Gastrocnemius medialis (tissue), 4 donors: ENCODE results near the gene PLCXD1. TPM values are rescaled to one million over a fixed set of nuclear protein-coding genes. Genes with fewer than 3 reads are reported as not detected.
"Not testable (repeated sequence)": the region's sequence is repeated elsewhere in the genome, so short reads cannot be mapped to it uniquely, and the experiment has no call there.

Experiments
- ATAC-seq, 2 donors: fragments of 150-250 bp; one replicate each; pipeline ENCODE4 v1.9.1; 2016
- DNase-seq, 2 donors: peaks; one replicate each; pipeline ENCODE4 v3.0.0-alpha.2; 2019
- H3K27ac ChIP-seq, 4 donors: fragments of 200-600 bp; sonication (generic); 1 replicate in 1 of 4; 2 replicates in 3 of 4; pipeline ENCODE4 v1.5.1; 2016 to 2018; ENCODE audit warnings: mild to moderate bottlenecking in 2 of 4, moderate library complexity in 1 of 4
- H3K27me3 ChIP-seq, 3 donors: fragments of 200-600 bp; sonication (generic) in 2 of 3; 1 replicate in 1 of 3; 2 replicates in 2 of 3; pipeline versions ENCODE4 v1.5.1 to v1.6.0; 2016 to 2019; ENCODE audit warnings: mild to moderate bottlenecking in 1 of 3, moderate library complexity in 1 of 3
- H3K36me3 ChIP-seq, 2 donors: fragments of 200-600 bp; sonication (generic) in 1 of 2; one replicate each; pipeline ENCODE4 v1.5.1; 2017 to 2018
- H3K4me1 ChIP-seq, 2 donors: fragments of 200-600 bp; sonication (generic) in 1 of 2; one replicate each; pipeline ENCODE4 v1.5.1; 2016 to 2017; ENCODE audit warnings: mild to moderate bottlenecking in 2 of 2
- H3K4me3 ChIP-seq, 4 donors: fragments of 200-600 bp; sonication (generic) in 3 of 4; 1 replicate in 1 of 4; 2 replicates in 3 of 4; pipeline ENCODE4 v1.5.1; 2016 to 2019; ENCODE audit warnings: mild to moderate bottlenecking in 2 of 4
- H3K9me3 ChIP-seq, 3 donors: fragments of 200-600 bp; sonication (generic) in 2 of 3; 1 replicate in 1 of 3; 2 replicates in 2 of 3; pipeline ENCODE4 v1.5.1; 2016 to 2019
- POLR2A ChIP-seq, 2 donors: fragments of 450-650 bp; IDR thresholded peaks; one replicate each; pipeline ENCODE4 v1.6.1; 2017; ENCODE audit warnings: antibody characterized with exemption in 2 of 2, mild to moderate bottlenecking in 2 of 2, moderate library complexity in 2 of 2
- in situ Hi-C, 4 donors: fragments of 200-750 bp; cut with MboI; loops; one replicate each; pipeline versions ENCODE4 v1.15.0 to v1.8.0; 2017; ENCODE audit warnings: low sequenced_read_pairs in 4 of 4
- intact Hi-C: fragments of 100-400 bp; cut with DNase I; formaldehyde crosslinking; loops from one replicate; pipeline ENCODE4 v1.15.1; 2023; ENCODE audit warnings: low total_unique reads
- total RNA-seq, 4 donors: library from RNA; depleted of rRNA; stranded (reverse); fragments of >200 nt; gene quantifications; one replicate each; pipeline versions ENCODE4 v1.1.0 to v1.2.3, GENCODE V29; 2016
- TF ChIP-seq, protein P1 (sequence below), 5 experiments: fragments of 450-650 bp in 3 of 5; fragments of 200-600 bp in 2 of 5; sonication (generic) in 2 of 5; IDR thresholded peaks in 4 of 5; conservative IDR thresholded peaks in 1 of 5; 1 replicate in 4 of 5; 2 replicates in 1 of 5; pipeline ENCODE4 v1.5.1; 2016 to 2019; ENCODE audit warnings: antibody characterized with exemption in 5 of 5, mild to moderate bottlenecking in 3 of 5, moderate library complexity in 3 of 5

The PLCXD1 gene
- total RNA-seq, 4 donors from 2014 or later = 0.36 to 1.7 (median 0.66) TPM

DNA sequence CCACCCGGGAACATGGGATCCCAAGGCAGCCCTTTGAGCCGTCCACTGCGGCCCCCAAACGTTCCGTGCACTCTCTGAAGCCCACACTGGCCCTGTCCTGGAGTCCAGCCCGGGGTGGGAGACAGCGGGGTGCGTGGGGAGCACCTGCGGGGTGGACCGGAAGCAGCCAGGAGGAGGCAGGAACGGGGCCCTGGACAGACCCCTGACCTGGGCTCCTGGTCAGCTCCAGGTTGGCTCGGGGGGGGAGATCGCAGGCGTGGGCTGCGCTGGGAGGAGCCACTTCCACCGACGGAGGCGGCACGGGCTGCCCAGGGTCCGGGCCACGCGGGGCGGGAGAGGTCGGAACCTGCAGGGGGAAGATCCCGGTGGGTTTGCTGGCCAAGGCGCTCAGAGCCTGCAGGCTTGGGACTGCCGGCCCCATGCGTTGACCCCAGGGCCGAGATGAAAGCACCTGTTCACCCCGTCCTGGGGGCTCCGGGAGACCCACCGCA, 5.7 kb upstream of the PLCXD1 start:
- peaks cover 0 to 15% of the 10 kb centered on the region in 2 donors for H3K4me1 ChIP-seq
- H3K27ac ChIP-seq = peak overlapping the region in 3 of 4 donors; percentile 36 to 68 (median 48)
- no peak for TF ChIP-seq POLR2A (IDR thresholded peaks at IDR 0.05)
- TF ChIP-seq, protein P1, sequence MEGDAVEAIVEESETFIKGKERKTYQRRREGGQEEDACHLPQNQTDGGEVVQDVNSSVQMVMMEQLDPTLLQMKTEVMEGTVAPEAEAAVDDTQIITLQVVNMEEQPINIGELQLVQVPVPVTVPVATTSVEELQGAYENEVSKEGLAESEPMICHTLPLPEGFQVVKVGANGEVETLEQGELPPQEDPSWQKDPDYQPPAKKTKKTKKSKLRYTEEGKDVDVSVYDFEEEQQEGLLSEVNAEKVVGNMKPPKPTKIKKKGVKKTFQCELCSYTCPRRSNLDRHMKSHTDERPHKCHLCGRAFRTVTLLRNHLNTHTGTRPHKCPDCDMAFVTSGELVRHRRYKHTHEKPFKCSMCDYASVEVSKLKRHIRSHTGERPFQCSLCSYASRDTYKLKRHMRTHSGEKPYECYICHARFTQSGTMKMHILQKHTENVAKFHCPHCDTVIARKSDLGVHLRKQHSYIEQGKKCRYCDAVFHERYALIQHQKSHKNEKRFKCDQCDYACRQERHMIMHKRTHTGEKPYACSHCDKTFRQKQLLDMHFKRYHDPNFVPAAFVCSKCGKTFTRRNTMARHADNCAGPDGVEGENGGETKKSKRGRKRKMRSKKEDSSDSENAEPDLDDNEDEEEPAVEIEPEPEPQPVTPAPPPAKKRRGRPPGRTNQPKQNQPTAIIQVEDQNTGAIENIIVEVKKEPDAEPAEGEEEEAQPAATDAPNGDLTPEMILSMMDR (IDR thresholded peaks at IDR 0.05 in 4 of 5, conservative IDR thresholded peaks at IDR 0.05 in 1 of 5) = no peak
- DNase-seq = no peak
- in situ Hi-C loops (no loop called here), intact Hi-C loops (no loop called here)
- H3K27me3 ChIP-seq = peaks cover 6 to 15% (median 6%) of the 10 kb centered on the region in 3 donors
- no peaks in the 10 kb centered on the region for H3K36me3 ChIP-seq
- peak overlapping the region; percentile 49 to 67 (median 56) for H3K4me3 ChIP-seq
- peak; percentile 11 to 35 for ATAC-seq
- no peaks in the 10 kb centered on the region for H3K9me3 ChIP-seq

DNA sequence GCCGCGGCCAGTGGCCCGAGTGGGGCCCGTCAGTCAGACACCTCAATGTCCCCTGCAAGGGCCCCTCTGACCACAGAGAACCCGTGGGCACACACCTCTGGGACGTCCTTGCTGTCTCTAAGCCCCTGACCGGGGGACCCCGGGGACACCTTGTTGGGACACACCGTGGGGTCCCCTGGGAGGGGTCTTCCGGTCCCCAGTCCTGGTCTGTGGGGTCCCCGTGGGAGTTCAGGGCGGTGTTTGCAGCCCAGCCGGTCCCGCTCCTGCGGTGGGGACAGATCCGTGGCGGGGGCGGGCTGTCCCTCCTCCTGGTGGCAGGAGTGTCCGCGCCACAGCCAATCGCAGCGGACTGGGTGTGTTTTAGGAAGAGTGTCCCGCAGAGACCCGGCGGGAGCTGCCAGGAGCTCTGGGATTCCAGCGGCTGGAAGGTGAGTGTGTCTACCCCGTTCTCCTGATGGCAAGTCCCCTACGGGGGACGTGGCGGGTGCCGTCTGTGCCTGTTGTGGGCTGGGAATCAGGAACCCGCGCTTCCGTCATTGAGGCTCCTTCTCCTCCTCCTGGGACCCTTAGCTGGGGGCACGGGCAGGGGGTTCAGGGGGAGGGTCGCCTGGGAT, 5.1 kb upstream of the PLCXD1 start:
- Histone ChIP-seq H3K4me1 (peaks cover 0 to 15% of the 10 kb centered on the region in 2 donors), H3K36me3 (no peaks in the 10 kb centered on the region), H3K27me3 (peaks cover 6 to 15% (median 6%) of the 10 kb centered on the region in 3 donors), H3K9me3 (no peaks in the 10 kb centered on the region), H3K27ac (peak overlapping the region in 3 of 4 donors; percentile 36 to 68 (median 48)), H3K4me3 (peak overlapping the region; percentile 49 to 67 (median 56))
- intact Hi-C loops (no loop called here), in situ Hi-C loops (no loop called here)
- DNase-seq (peak; percentile 51), ATAC-seq (peak; percentile 78 to 97)
- peak; percentile 10 to 41 for TF ChIP-seq POLR2A (IDR thresholded peaks at IDR 0.05)
- TF ChIP-seq, protein P1 (IDR thresholded peaks at IDR 0.05 in 4 of 5, conservative IDR thresholded peaks at IDR 0.05 in 1 of 5) = peak in 1 of 5 experiments; percentile 29

DNA sequence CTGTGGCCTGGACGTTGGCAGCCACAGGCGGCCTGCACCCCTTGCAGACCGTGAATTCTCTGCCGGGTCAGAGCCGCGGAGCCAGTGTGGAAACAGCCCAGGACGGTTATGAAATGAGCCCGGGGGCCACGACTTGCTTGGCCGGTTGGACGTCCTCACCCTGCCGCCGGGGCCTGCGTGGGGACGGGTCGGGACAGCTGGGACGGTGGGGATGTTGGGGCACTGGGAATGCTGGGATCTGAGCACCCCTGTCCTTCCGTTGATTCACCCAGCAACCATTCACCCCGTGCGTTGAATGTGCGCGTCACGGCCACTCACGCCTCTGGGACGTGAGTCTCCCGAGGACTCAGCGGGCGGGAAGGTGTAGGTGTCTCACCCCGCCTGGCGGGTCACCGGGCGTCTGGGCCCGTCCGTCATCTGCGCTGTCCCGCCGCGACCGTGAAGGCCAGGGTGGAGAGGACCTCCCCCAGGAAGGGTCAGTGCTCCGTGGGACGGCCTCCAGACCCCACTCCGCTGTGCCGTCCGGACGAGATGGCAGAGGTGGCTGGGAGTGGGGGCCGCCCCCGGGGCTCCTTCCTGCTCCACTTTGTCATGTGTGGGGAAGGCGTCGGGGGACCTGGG, 4.5 kb upstream of the PLCXD1 start:
- H3K27ac ChIP-seq = peak overlapping the region in 1 of 4 donors; percentile 68
- intact Hi-C loops = no loop called here

DNA sequence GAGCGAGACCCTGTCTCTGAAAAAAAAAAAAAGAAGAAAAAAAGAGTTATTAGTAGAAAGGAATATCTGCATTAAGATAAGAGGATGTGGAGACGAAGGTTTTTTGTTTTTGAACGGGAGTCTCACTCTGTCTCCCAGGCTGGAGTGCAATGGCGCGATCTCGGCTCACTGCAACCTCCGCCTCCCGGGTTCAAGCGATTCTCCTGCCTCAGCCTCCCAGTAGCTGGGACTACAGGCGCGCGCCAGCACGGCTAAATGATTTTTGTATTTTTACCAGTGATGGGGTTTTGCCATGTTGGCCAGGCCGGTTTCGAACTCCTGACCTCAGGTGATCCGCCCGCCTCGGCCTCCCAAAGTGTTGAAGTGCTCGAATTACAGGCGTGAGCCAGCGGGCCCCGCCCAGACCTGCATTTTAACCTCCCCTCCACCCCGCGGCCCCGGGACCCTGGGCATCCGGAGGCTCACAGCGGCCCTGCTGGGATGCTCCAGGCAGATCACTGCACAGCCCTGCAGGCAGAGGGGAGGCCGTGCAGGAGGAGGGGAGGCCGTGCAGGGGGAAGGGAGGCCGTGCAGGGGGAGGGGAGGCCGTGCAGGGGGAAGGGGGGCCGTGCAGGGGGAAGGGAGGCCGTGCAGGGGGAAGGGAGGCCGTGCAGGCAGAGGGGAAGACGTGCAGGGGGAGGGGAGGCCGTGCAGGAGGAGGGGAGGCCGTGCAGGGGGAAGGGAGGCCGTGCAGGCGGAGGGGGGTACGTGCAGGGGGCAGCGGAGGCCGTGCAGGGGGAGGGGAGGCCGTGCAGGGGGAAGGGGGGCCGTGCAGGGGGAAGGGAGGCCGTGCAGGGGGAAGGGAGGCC, 1.2 kb upstream of the PLCXD1 start:
- H3K27me3 ChIP-seq = peaks cover 6 to 15% (median 6%) of the 10 kb centered on the region in 3 donors
- H3K27ac ChIP-seq, DNase-seq, H3K36me3 ChIP-seq, H3K9me3 ChIP-seq, intact Hi-C loops, ATAC-seq, in situ Hi-C loops, H3K4me3 ChIP-seq: not testable (repeated sequence)
- H3K4me1 ChIP-seq = peaks cover 0 to 15% of the 10 kb centered on the region in 2 donors

More for the DNA sequence above, 4.5 kb upstream of the PLCXD1 start:
- no peaks in the 10 kb centered on the region for H3K9me3 ChIP-seq
- H3K36me3 ChIP-seq = no peaks in the 10 kb centered on the region
- in situ Hi-C loops = no loop called here
- no peak for DNase-seq
- peak; percentile 21 to 27 for ATAC-seq
- peaks cover 6 to 15% (median 6%) of the 10 kb centered on the region in 3 donors for H3K27me3 ChIP-seq
- TF ChIP-seq POLR2A (IDR thresholded peaks at IDR 0.05) = no peak
- TF ChIP-seq, protein P1 (IDR thresholded peaks at IDR 0.05 in 4 of 5, conservative IDR thresholded peaks at IDR 0.05 in 1 of 5) = no peak
- peaks cover 0 to 15% of the 10 kb centered on the region in 2 donors for H3K4me1 ChIP-seq
- H3K4me3 ChIP-seq = peak overlapping the region; percentile 49 to 67 (median 56)

DNA sequence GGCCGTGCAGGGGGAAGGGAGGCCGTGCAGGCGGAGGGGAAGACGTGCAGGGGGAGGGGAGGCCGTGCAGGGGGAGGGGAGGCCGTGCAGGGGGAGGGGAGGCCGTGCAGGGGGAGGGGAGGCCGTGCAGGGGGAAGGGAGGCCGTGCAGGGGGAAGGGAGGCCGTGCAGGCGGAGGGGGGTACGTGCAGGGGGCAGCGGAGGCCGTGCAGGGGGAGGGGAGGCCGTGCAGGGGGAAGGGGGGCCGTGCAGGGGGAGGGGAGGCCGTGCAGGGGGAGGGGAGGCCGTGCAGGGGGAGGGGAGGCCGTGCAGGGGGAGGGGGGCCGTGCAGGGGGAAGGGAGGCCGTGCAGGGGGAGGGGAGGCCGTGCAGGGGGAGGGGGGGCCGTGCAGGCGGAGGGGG, 459 bp upstream of the PLCXD1 start:
- H3K27me3 ChIP-seq = peaks cover 6 to 13% (median 6%) of the 10 kb centered on the region in 3 donors
- ATAC-seq, H3K27ac ChIP-seq, H3K4me3 ChIP-seq, H3K36me3 ChIP-seq, DNase-seq, H3K4me1 ChIP-seq, in situ Hi-C loops, intact Hi-C loops, H3K9me3 ChIP-seq: not testable (repeated sequence)

DNA sequence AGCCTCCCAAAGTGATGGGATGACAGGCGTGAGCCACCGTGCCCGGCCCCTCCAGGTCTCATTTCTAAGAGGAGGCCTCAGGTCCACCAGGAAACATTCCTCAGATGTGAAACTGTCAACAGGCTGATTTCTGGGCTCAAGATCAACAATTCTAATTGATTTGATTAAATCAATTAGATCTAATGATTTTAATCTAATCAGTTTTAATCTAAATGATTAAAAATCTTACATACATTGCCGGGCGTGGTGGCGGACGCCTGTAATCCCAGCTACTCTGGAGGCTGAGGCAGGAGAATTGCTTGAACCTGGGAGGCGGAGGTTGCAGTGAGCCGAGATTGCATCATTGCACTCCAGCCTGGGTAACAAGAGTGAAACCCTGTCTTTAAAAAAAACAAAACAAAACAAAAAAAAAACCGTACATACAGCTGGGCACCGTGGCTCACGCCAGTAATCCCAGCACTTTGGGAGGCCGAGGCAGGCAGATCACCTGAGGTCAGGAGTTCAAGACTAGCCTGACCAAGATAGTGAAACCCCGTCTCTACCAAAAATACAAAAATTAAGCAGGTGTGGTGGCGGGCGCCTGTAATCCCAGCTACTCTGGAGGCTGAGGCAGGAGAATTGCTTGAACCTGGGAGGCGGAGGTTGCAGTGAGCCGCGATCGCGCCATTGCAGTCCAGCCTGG, 960 bp downstream of the PLCXD1 start:
- H3K4me1 ChIP-seq, H3K9me3 ChIP-seq, H3K36me3 ChIP-seq, H3K27me3 ChIP-seq, H3K27ac ChIP-seq, H3K4me3 ChIP-seq, intact Hi-C loops, in situ Hi-C loops, ATAC-seq: not testable (repeated sequence)
- DNase-seq = peak in 1 of 2 donors; percentile 5
